Thoracic aorta (tissue), 2 donors: ENCODE data around the gene IRAG1. TPM values are rescaled to one million over a fixed set of nuclear protein-coding genes. Genes with fewer than 3 reads are reported as not detected.
A peak's percentile ranks its signal among the peaks of the same experiment; 100 is the strongest.

Source experiments
- ATAC-seq: fragments of 150-250 bp; one replicate; pipeline ENCODE4 v1.8.0; 2017; ENCODE audit warnings: low read depth; ENCODE audit not compliant: insufficient number of reproducible peaks, low FRiP score
- DNase-seq: peaks from one replicate; pipeline ENCODE4 v3.0.0-alpha.2; 2020; ENCODE audit warnings: low spot score
- H3K27ac ChIP-seq, 2 donors: fragments of 200-600 bp; sonication (generic); 1 replicate in 1 of 2; 2 replicates in 1 of 2; pipeline ENCODE4 v1.5.1; 2016; ENCODE audit warnings: mild to moderate bottlenecking in 2 of 2, moderate library complexity in 2 of 2
- H3K27me3 ChIP-seq: fragments of 200-600 bp; sonication (generic); replicated peaks from 2 replicates; pipeline ENCODE4 v1.6.0; 2016; ENCODE audit warnings: mild to moderate bottlenecking; ENCODE audit not compliant: insufficient read depth
- H3K36me3 ChIP-seq: fragments of 200-600 bp; sonication (generic); one replicate; pipeline ENCODE4 v1.5.1; 2016
- H3K4me1 ChIP-seq, 2 donors: fragments of 200-600 bp; sonication (generic); 1 replicate in 1 of 2; 2 replicates in 1 of 2; pipeline versions ENCODE4 v1.5.1 to v1.6.0; 2016; ENCODE audit warnings: low read depth in 2 of 2, mild to moderate bottlenecking in 1 of 2; ENCODE audit not compliant: control insufficient read depth in 1 of 2
- H3K4me3 ChIP-seq: fragments of 200-600 bp; sonication (generic); 2 replicates; pipeline ENCODE4 v1.5.1; 2016; ENCODE audit warnings: mild to moderate bottlenecking
- H3K9me3 ChIP-seq: fragments of 200-600 bp; sonication (generic); 2 replicates; pipeline ENCODE4 v1.5.1; 2016
- CTCF ChIP-seq: fragments of 200-600 bp; sonication (generic); IDR thresholded peaks from one replicate; pipeline ENCODE4 v1.5.1; 2019; ENCODE audit warnings: antibody characterized with exemption
- total RNA-seq, 2 donors: library from RNA; depleted of rRNA; stranded (reverse); fragments of >200 nt; gene quantifications; one replicate each; pipeline versions ENCODE4 v1.1.0 to v1.2.3, GENCODE V29; 2016

Gene IRAG1
- total RNA-seq, 2 donors from 2014 or later: 281 to 393 TPM

GRCh38 chr11:10699072-10699471, 5.5 kb upstream of the IRAG1 start:
- Histone ChIP-seq H3K4me3 (no peak overlapping the region), H3K36me3 (no peaks in the 10 kb centered on the region), H3K27ac (peak overlapping the region; percentile 99 to 100), H3K9me3 (no peaks in the 10 kb centered on the region), H3K4me1 (peaks cover 30 to 53% of the 10 kb centered on the region in 2 donors), H3K27me3 (no peaks in the 10 kb centered on the region)
- DNase-seq: no peak
- TF ChIP-seq CTCF: no peak
- ATAC-seq: no peak

- H3K27me3 ChIP-seq: no peaks in the 10 kb centered on the region
- peak; percentile 44 for ATAC-seq
- no peaks in the 10 kb centered on the region for H3K9me3 ChIP-seq
- peak overlapping the region; percentile 99 to 100 for H3K27ac ChIP-seq
- peak overlapping the region; percentile 20 for H3K4me3 ChIP-seq
- H3K36me3 ChIP-seq: no peaks in the 10 kb centered on the region
- DNase-seq: no peak
- H3K4me1 ChIP-seq: peaks cover 31 to 56% of the 10 kb centered on the region in 2 donors
- TF ChIP-seq CTCF: no peak
Measured at GRCh38 chr11:10697323-10697620, 3.7 kb upstream of the IRAG1 start.

GRCh38 chr11:10696468-10697322, 3.1 kb upstream of the IRAG1 start:
- Histone ChIP-seq H3K27me3 (no peaks in the 10 kb centered on the region), H3K27ac (peak overlapping the region; percentile 99 to 100), H3K4me3 (peak overlapping the region; percentile 20), H3K9me3 (no peaks in the 10 kb centered on the region), H3K4me1 (peaks cover 31 to 56% of the 10 kb centered on the region in 2 donors), H3K36me3 (no peaks in the 10 kb centered on the region)
- ATAC-seq: peak; percentile 37
- no peak for TF ChIP-seq CTCF
- DNase-seq: no peak

GRCh38 chr11:10695833-10696232, 2.3 kb upstream of the IRAG1 start:
- Histone ChIP-seq H3K27ac (peak overlapping the region; percentile 99 to 100), H3K9me3 (no peaks in the 10 kb centered on the region), H3K4me3 (no peak overlapping the region), H3K27me3 (no peaks in the 10 kb centered on the region), H3K4me1 (peaks cover 31 to 56% of the 10 kb centered on the region in 2 donors), H3K36me3 (no peaks in the 10 kb centered on the region)
- no peak for ATAC-seq
- no peak for DNase-seq
- TF ChIP-seq CTCF: no peak

GRCh38 chr11:10694486-10695239, 1.1 kb upstream of the IRAG1 start:
- Histone ChIP-seq H3K27me3 (no peaks in the 10 kb centered on the region), H3K27ac (peak overlapping the region; percentile 99 to 100), H3K36me3 (no peaks in the 10 kb centered on the region), H3K4me3 (peak overlapping the region; percentile 94), H3K9me3 (no peaks in the 10 kb centered on the region), H3K4me1 (peaks cover 31 to 56% of the 10 kb centered on the region in 2 donors)
- DNase-seq: no peak
- ATAC-seq: no peak
- TF ChIP-seq CTCF: no peak
